GM12878 (cell line): Measurements from ENCODE around the gene CLPTM1L. TPM values are rescaled to one million over a fixed set of nuclear protein-coding genes. Genes with fewer than 3 reads are reported as not detected.

Source experiments
- ATAC-seq: fragments of 200-7000 bp; cut with Tn5 transposase; 3 replicates; pipeline ENCODE4 v1.9.1; 2020; ENCODE audit warnings: mild to moderate bottlenecking, moderate library complexity
- BruUV-seq: library from RNA; stranded (reverse); fragments of 400-500 nt; replicated peaks from 2 replicates; lab custom pipeline; 2021; lab: Mats Ljungman, UMichigan
- CTCF ChIA-PET: fragments of 300-600 bp; sonication (Branson Sonifier 250); formaldehyde crosslinking; extraction: SDS; loops from one replicate; lab custom pipeline; 2021; ENCODE audit warnings: inconsistent platforms; lab: Yijun Ruan, JAX
- POLR2A ChIA-PET: fragments of 350-600 bp; formaldehyde crosslinking; extraction: SDS; loops from one replicate; lab custom pipeline; 2021; ENCODE audit warnings: inconsistent platforms; lab: Charles Lee
- RAD21 ChIA-PET: fragments of 300-600 bp; sonication (Branson Sonifier 250); formaldehyde crosslinking; loops from one replicate; lab custom pipeline; 2023; ENCODE audit warnings: antibody characterized with exemption; ENCODE audit not compliant: unreplicated experiment; lab: Charles Lee
- SMC1A ChIA-PET: fragments of 300-600 bp; sonication (Branson Sonifier 250); formaldehyde crosslinking; loops from one replicate; lab custom pipeline; 2023; ENCODE audit not compliant: unreplicated experiment, uncharacterized antibody; lab: Charles Lee
- DNase-seq: peaks from one replicate; pipeline ENCODE4 v3.0.0-alpha.2; 2011; ENCODE audit warnings: low read depth, low spot score
- FAIRE-seq: peaks from 3 replicates; lab custom pipeline; 2011; peaks lifted over from hg19 to GRCh38; lab: Jason Lieb, UNC
- H2AFZ ChIP-seq: 2 replicates; pipeline ENCODE4 v1.6.0; 2011; ENCODE audit warnings: low read depth, low read length, control low read depth; ENCODE audit not compliant: control insufficient read depth
- H3K27ac ChIP-seq: 2 replicates; pipeline ENCODE4 v1.5.1; 2011; ENCODE audit warnings: control low read depth; ENCODE audit not compliant: control insufficient read depth, insufficient read depth
- H3K27me3 ChIP-seq, 2 experiments: replicated peaks in 1 of 2; 2 replicates each; pipeline versions ENCODE4 v1.6.0 to v1.6.1; 2011; ENCODE audit warnings: low read length in 1 of 2; ENCODE audit not compliant: control insufficient read depth in 2 of 2, insufficient read depth in 2 of 2
- H3K36me3 ChIP-seq, 2 experiments: 2 replicates each; pipeline ENCODE4 v1.5.1; 2011; ENCODE audit warnings: low read length in 1 of 2; ENCODE audit not compliant: control insufficient read depth in 2 of 2, insufficient read depth in 2 of 2
- H3K4me1 ChIP-seq: 2 replicates; pipeline ENCODE4 v1.6.1; 2011; ENCODE audit warnings: mild to moderate bottlenecking, low read length, moderate library complexity, mixed read lengths; ENCODE audit not compliant: control insufficient read depth, insufficient read depth
- H3K4me2 ChIP-seq: 2 replicates; pipeline ENCODE4 v1.6.0; 2011; ENCODE audit warnings: control low read depth; ENCODE audit not compliant: control insufficient read depth, insufficient read depth
- H3K4me3 ChIP-seq: fragments of 200-600 bp; sonication (generic); 2 replicates; pipeline ENCODE4 v1.5.1; 2016
- H3K79me2 ChIP-seq: 2 replicates; pipeline ENCODE4 v1.6.0; 2011; ENCODE audit warnings: low read length; ENCODE audit not compliant: control insufficient read depth, insufficient read depth
- H3K9ac ChIP-seq: 2 replicates; pipeline ENCODE4 v1.8.0; 2011; ENCODE audit warnings: low read length, control low read depth, mixed read lengths; ENCODE audit not compliant: control insufficient read depth, insufficient read depth
- H3K9me3 ChIP-seq: replicated peaks from 3 replicates; pipeline ENCODE4 v1.5.1; 2011; ENCODE audit warnings: mild to moderate bottlenecking, low read length; ENCODE audit not compliant: control insufficient read depth, insufficient read depth
- H4K20me1 ChIP-seq: 2 replicates; pipeline ENCODE4 v1.6.0; 2011; ENCODE audit not compliant: control insufficient read depth, insufficient read depth
- ATF7 ChIP-seq: fragments of 450-650 bp; IDR thresholded peaks from 2 replicates; pipeline ENCODE4 v1.6.1; 2016; ENCODE audit warnings: low read depth, mild to moderate bottlenecking
- CREB1 ChIP-seq: IDR thresholded peaks from 2 replicates; pipeline ENCODE4 v1.6.1; 2012; ENCODE audit warnings: low read depth, mild to moderate bottlenecking, inconsistent platforms
- DPF2 ChIP-seq: fragments of 450-650 bp; IDR thresholded peaks from 2 replicates; pipeline ENCODE4 v1.6.1; 2017; ENCODE audit warnings: mild to moderate bottlenecking
- IKZF1 ChIP-seq: fragments of 450-650 bp; conservative IDR thresholded peaks from 2 replicates; pipeline ENCODE4 v1.6.1; 2017; ENCODE audit warnings: antibody characterized with exemption, mild to moderate bottlenecking
- MTA3 ChIP-seq: IDR thresholded peaks from 2 replicates; pipeline ENCODE4 v1.6.1; 2012; ENCODE audit warnings: low read length, inconsistent platforms, borderline replicate concordance
- NFIC ChIP-seq: IDR thresholded peaks from 2 replicates; pipeline ENCODE4 v1.6.1; 2012; ENCODE audit warnings: low read depth, mild to moderate bottlenecking, inconsistent platforms, low read length, moderate library complexity
- POLR2A ChIP-seq: IDR thresholded peaks from 2 replicates; pipeline ENCODE4 v1.6.1; 2011; ENCODE audit warnings: low read depth, mild to moderate bottlenecking, low read length
- POLR2AphosphoS2 ChIP-seq: IDR thresholded peaks from 2 replicates; pipeline ENCODE4 v1.6.1; 2011; ENCODE audit warnings: low read depth, mild to moderate bottlenecking, low read length, improper control_type of control experiment, moderate library complexity
- POLR2AphosphoS5 ChIP-seq: IDR thresholded peaks from 2 replicates; pipeline ENCODE4 v1.6.1; 2011; ENCODE audit warnings: mild to moderate bottlenecking, low read length, inconsistent platforms
- RAD21 ChIP-seq: IDR thresholded peaks from 2 replicates; pipeline ENCODE4 v1.6.1; 2011; ENCODE audit warnings: mild to moderate bottlenecking, low read depth, low read length, moderate library complexity; ENCODE audit not compliant: insufficient read depth
- RELB ChIP-seq: fragments of 450-650 bp; IDR thresholded peaks from 2 replicates; pipeline ENCODE4 v1.6.1; 2017; ENCODE audit warnings: low read depth, mild to moderate bottlenecking, moderate library complexity
- SMC3 ChIP-seq: IDR thresholded peaks from 2 replicates; pipeline ENCODE4 v1.6.1; 2011; ENCODE audit warnings: low read length, improper control_type of control experiment, borderline replicate concordance
- SPI1 ChIP-seq: IDR thresholded peaks from 2 replicates; pipeline ENCODE4 v1.6.1; 2011; ENCODE audit warnings: low read depth, mild to moderate bottlenecking, low read length, moderate library complexity, borderline replicate concordance; ENCODE audit not compliant: insufficient read depth
- TARDBP ChIP-seq: IDR thresholded peaks from 2 replicates; pipeline ENCODE4 v1.6.1; 2016; ENCODE audit warnings: borderline replicate concordance
- TCF12 ChIP-seq: IDR thresholded peaks from 2 replicates; pipeline ENCODE4 v1.6.1; 2011; ENCODE audit warnings: low read depth, mild to moderate bottlenecking, low read length
- USF1 ChIP-seq: IDR thresholded peaks from 2 replicates; pipeline ENCODE4 v1.6.1; 2011; ENCODE audit warnings: borderline replicate concordance, low read depth, mild to moderate bottlenecking, moderate library complexity, mixed read lengths, low read length; ENCODE audit not compliant: insufficient read depth; ENCODE audit errors: extremely low read length
- WGBS: methylation state at CpG from one replicate; pipeline ENCODE4 v1.1.6; 2016; ENCODE audit warnings: low lambda C conversion rate; ENCODE audit not compliant: insufficient replicate concordance, insufficient coverage; ENCODE audit errors: missing lambda C conversion rate; 5-methylcytosine and 5-hydroxymethylcytosine counted together
- in situ Hi-C: fragments of 300-500 bp; cut with MboI; formaldehyde crosslinking; loops from 9 replicates; pipeline ENCODE4 v1.14.3; 2018; ENCODE audit warnings: mixed read lengths
- intact Hi-C: fragments of 100-400 bp; cut with micrococcal nuclease; formaldehyde crosslinking; loops from one replicate; pipeline ENCODE4 v1.14.2; 2022; ENCODE audit not compliant: unreplicated experiment
- polyA plus RNA-seq, 11 experiments: library from polyadenylated mRNA; depleted of rRNA in 4 of 11; unstranded in 6 of 11; stranded (reverse) in 5 of 11; fragments of >200 nt; fragmentation: Nextera tagmentation in 4 of 11; fragmentation: Illumina TruSeq in 1 of 11; extraction: Ambion mirVana in 4 of 11; extraction: Trizol in 1 of 11; gene quantifications; 1 replicate in 1 of 11; 2 replicates in 10 of 11; pipeline versions ENCODE4 v1.2.1 to v1.2.3, GENCODE V29; 2011 to 2016; ENCODE audit warnings: inconsistent platforms in 2 of 11, missing spikeins in 2 of 11, low read depth in 1 of 11
- total RNA-seq, 4 experiments: library from RNA; depleted of rRNA in 3 of 4; stranded (reverse); fragments of >200 nt in 3 of 4; fragmentation: Illumina TruSeq in 1 of 4; extraction: Trizol in 1 of 4; gene quantifications; 2 replicates each; pipeline versions ENCODE4 v1.2.1 to v1.2.3, GENCODE V29; 2013 to 2021

The CLPTM1L gene
- total and polyA plus RNA-seq, 10 of the 15 experiments (the other 5 are each of a cell fraction or from before 2014, with no cell fraction given): 2.9 to 278 (median 135) TPM

- TF ChIP-seq IKZF1 (no peak), POLR2AphosphoS2 (0 out of 2 replicates have a peak, but pooled peaks have one; percentile 24), MTA3 (peak; percentile 47; the same call in 1 of the 2 replicates), POLR2A (peak; percentile 53; the same call in 1 of the 2 replicates)
These were observed 28.1 kb downstream of the CLPTM1L start (continued) for GRCh38 chr5:1316588-1317340.

GRCh38 chr5:1315709-1316587, 29.0 kb downstream of the CLPTM1L start:
- Histone ChIP-seq H3K4me3 (peak overlapping the region; percentile 40; the same call in 1 of the 2 replicates), H3K9me3 (peaks cover 8% of the 10 kb centered on the region), H3K9ac (peak overlapping the region; percentile 52), H3K36me3 (peaks cover 11 to 22% of the 10 kb centered on the region in 2 experiments), H3K27ac (peak overlapping the region; percentile 79), H3K4me1 (peaks cover 50% of the 10 kb centered on the region), H3K27me3 (no peaks in the 10 kb centered on the region), H3K4me2 (peak overlapping the region; percentile 97), H4K20me1 (no peaks in the 10 kb centered on the region), H3K79me2 (no peaks in the 10 kb centered on the region), H2AFZ (no peak overlapping the region; the same call in 1 of the 2 replicates)
- in situ Hi-C loops: no loop called here
- POLR2A ChIA-PET: interaction anchor here (0.6 to 3.3 kb wide), 9 partner anchors 10 to 222 kb away, joined by 3 to 14 read pairs (median 3); partner anchors contain the start of genes CLPTM1L and TERT
- WGBS: under 1% methylated on average over 33 of the region's 33 CpGs
- BruUV-seq: no TSS peak
- ATAC-seq: peak; percentile 66
- peak; percentile 69 for DNase-seq
- FAIRE-seq: peak; percentile 82
- CTCF ChIA-PET: interaction anchor here (0.9 to 1.9 kb wide), 4 partner anchors 11 to 26 kb away, joined by 3 to 8 read pairs (median 4); no protein-coding TSS in a partner anchor
- SMC1A ChIA-PET: interaction anchor here (0.6 to 1.9 kb wide), 14 partner anchors 13 to 221 kb away, joined by 3 to 10 read pairs (median 4); partner anchors contain the start of gene TERT
- RAD21 ChIA-PET: interaction anchor here (0.7 to 2.0 kb wide), 9 partner anchors 10 to 179 kb away, joined by 3 to 7 read pairs (median 3); no protein-coding TSS in a partner anchor
- intact Hi-C loops: loop anchor here (10.0 kb wide), 1 partner anchor 479 kb away; the partner anchor contains the start of gene MRPL36
- TF ChIP-seq RELB (peak; percentile 18; the same call in 1 of the 2 replicates), CREB1 (peak; percentile 56; the same call in 1 of the 2 replicates), POLR2AphosphoS5 (peak; percentile 62; the same call in 1 of the 2 replicates), TARDBP (no peak), TCF12 (peak; percentile 98), ATF7 (peak; percentile 51; the same call in 1 of the 2 replicates), SMC3 (0 out of 2 replicates have a peak, but pooled peaks have one; percentile 21), NFIC (peak; percentile 96), RAD21 (0 out of 2 replicates have a peak, but pooled peaks have one; percentile 12), USF1 (no peak), SPI1 (no peak), DPF2 (peak; percentile 84; the same call in 1 of the 2 replicates)
